DOHH2 (cell line): ENCODE measurements around the gene RYR2.

ENCODE experiments used
- EZH2phosphoT487 ChIP-seq: fragments of 200-600 bp; sonication (generic); IDR thresholded peaks from 2 replicates; pipeline ENCODE4 v1.6.1; 2017; ENCODE audit warnings: borderline replicate concordance, mild to moderate bottlenecking, antibody characterized with exemption, low read length, moderate library complexity, mixed read lengths
- TF ChIP-seq, protein P1 (sequence below): fragments of 200-600 bp; sonication (generic); IDR thresholded peaks from one replicate; pipeline ENCODE4 v1.5.1; 2014; ENCODE audit warnings: antibody characterized with exemption, mild to moderate bottlenecking, low read depth, low read length; ENCODE audit not compliant: poor library complexity, severe bottlenecking

DNA sequence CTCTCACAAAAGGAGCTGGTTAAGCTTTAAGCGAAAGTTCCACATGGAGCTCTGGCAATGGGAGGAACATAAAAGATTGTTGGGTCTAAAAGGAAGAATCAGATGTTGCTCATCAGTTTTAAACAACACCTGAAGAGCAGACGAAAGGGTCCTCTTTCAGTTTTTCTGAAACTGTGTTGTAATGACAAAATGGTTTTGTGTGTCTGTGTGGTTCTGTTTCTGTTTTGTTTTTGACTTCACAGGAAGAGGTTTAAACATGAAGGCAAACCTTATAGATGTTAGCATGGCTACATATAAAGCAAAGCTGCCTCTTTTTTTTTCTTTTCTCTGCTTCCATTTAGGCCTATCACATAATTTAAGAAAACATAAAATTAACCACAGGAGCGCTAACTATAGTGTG, 712.6 kb downstream of the RYR2 start:
- TF ChIP-seq, protein P1, sequence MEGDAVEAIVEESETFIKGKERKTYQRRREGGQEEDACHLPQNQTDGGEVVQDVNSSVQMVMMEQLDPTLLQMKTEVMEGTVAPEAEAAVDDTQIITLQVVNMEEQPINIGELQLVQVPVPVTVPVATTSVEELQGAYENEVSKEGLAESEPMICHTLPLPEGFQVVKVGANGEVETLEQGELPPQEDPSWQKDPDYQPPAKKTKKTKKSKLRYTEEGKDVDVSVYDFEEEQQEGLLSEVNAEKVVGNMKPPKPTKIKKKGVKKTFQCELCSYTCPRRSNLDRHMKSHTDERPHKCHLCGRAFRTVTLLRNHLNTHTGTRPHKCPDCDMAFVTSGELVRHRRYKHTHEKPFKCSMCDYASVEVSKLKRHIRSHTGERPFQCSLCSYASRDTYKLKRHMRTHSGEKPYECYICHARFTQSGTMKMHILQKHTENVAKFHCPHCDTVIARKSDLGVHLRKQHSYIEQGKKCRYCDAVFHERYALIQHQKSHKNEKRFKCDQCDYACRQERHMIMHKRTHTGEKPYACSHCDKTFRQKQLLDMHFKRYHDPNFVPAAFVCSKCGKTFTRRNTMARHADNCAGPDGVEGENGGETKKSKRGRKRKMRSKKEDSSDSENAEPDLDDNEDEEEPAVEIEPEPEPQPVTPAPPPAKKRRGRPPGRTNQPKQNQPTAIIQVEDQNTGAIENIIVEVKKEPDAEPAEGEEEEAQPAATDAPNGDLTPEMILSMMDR: no peak
- no peak for TF ChIP-seq EZH2phosphoT487
